Panc1 (cell line): ENCODE data around the gene MEIS2.

ENCODE experiments used
- CTCF ChIP-seq: fragments of 450-650 bp; IDR thresholded peaks from 2 replicates; pipeline ENCODE4 v1.5.1; 2017; ENCODE audit warnings: mild to moderate bottlenecking
- POLR2AphosphoS5 ChIP-seq: IDR thresholded peaks from 2 replicates; pipeline ENCODE4 v1.6.1; 2012; ENCODE audit warnings: mild to moderate bottlenecking, low read depth, low read length, moderate library complexity
- REST ChIP-seq, 2 experiments: IDR thresholded peaks; 2 replicates each; pipeline ENCODE4 v1.6.1; 2011 to 2012; ENCODE audit warnings: low read depth in 2 of 2, control low read depth in 1 of 2, low read length in 1 of 2, mild to moderate bottlenecking in 1 of 2, moderate library complexity in 1 of 2; ENCODE audit not compliant: insufficient read depth in 1 of 2
- SIN3A ChIP-seq: IDR thresholded peaks from 2 replicates; pipeline ENCODE4 v1.6.1; 2012; ENCODE audit warnings: low read depth, mild to moderate bottlenecking, low read length, moderate library complexity, borderline replicate concordance; ENCODE audit not compliant: insufficient read depth

GRCh38 chr15:37131621-37132020 lies 31.3 kb upstream of the MEIS2 start:
- TF ChIP-seq SIN3A = no peak
- no peak for TF ChIP-seq CTCF
- no peak for TF ChIP-seq REST (IDR thresholded peaks at IDR 0.05; ENCODE audit: insufficient read depth in 1 of 2, low read depth in 2 of 2, low read length in 1 of 2)
- TF ChIP-seq POLR2AphosphoS5 = no peak
